K562 (cell line): Measurements from ENCODE around the gene OR52I2. TPM values are rescaled to one million over a fixed set of nuclear protein-coding genes. Genes with fewer than 3 reads are reported as not detected.
A peak's percentile ranks its signal among the peaks of the same experiment; 100 is the strongest.

Experiments used
- ATAC-seq: fragments of 200-7000 bp; cut with Tn5 transposase; 3 replicates; pipeline ENCODE4 v1.9.1; 2020; ENCODE audit warnings: moderate library complexity
- BruUV-seq: library from RNA; stranded (reverse); fragments of 400-500 nt; replicated peaks from 2 replicates; lab custom pipeline; 2021; lab: Mats Ljungman, UMichigan
- CTCF ChIA-PET: fragments of 300-600 bp; formaldehyde crosslinking; extraction: SDS; loops from one replicate; lab custom pipeline; 2021; ENCODE audit warnings: low intra/inter-chr PET ratio; lab: Yijun Ruan, JAX
- POLR2A ChIA-PET: fragments of 300-600, 350-650 bp; sonication (Branson Sonifier 250); formaldehyde crosslinking; extraction: SDS; loops from one replicate; lab custom pipeline; 2021; ENCODE audit warnings: antibody characterized with exemption, inconsistent platforms; lab: Yijun Ruan, JAX
- DNase-seq, 4 experiments: peaks; one replicate each; pipeline versions ENCODE4 v3.0.0 to v3.0.0-alpha.2; 2011 to 2018; ENCODE audit warnings: low spot score in 3 of 4, mixed read lengths in 3 of 4; ENCODE audit errors: extremely low read depth in 1 of 4
- FAIRE-seq: peaks from 2 replicates; lab custom pipeline; 2011; peaks lifted over from hg19 to GRCh38; lab: Jason Lieb, UNC
- H2AFZ ChIP-seq: 2 replicates; pipeline ENCODE4 v1.6.0; 2011; ENCODE audit warnings: low read depth, low read length, control low read depth, inconsistent platforms
- H3K27ac ChIP-seq: fragments of 200-600 bp; 3 replicates; pipeline ENCODE4 v1.8.0; 2011; ENCODE audit warnings: low read depth, mild to moderate bottlenecking, control low read depth, inconsistent platforms, low read length, moderate library complexity, mixed read lengths; ENCODE audit errors: extremely low read depth
- H3K27me3 ChIP-seq, 2 experiments: fragments of 300-600 bp in 1 of 2; 2 replicates in 1 of 2; 3 replicates in 1 of 2; pipeline versions ENCODE4 v1.6.0 to v1.8.0; 2011; ENCODE audit warnings: inconsistent platforms in 2 of 2, low read length in 2 of 2, mild to moderate bottlenecking in 1 of 2, mixed read lengths in 1 of 2, moderate library complexity in 1 of 2; ENCODE audit not compliant: control insufficient read depth in 2 of 2, insufficient read depth in 2 of 2
- H3K36me3 ChIP-seq: fragments of 300-600 bp; 3 replicates; pipeline ENCODE4 v1.8.0; 2011; ENCODE audit warnings: mild to moderate bottlenecking, low read length, inconsistent platforms; ENCODE audit not compliant: control insufficient read depth, insufficient read depth
- H3K4me1 ChIP-seq, 2 experiments: fragments of 200-600 bp in 1 of 2; replicated peaks in 1 of 2; 2 replicates in 1 of 2; 3 replicates in 1 of 2; pipeline versions ENCODE4 v1.5.1 to v1.8.0; 2011; ENCODE audit warnings: inconsistent platforms in 2 of 2, low read length in 2 of 2, mild to moderate bottlenecking in 1 of 2, mixed read lengths in 1 of 2, moderate library complexity in 1 of 2; ENCODE audit not compliant: control insufficient read depth in 2 of 2, insufficient read depth in 2 of 2
- H3K4me2 ChIP-seq: 2 replicates; pipeline ENCODE4 v1.6.1; 2011; ENCODE audit warnings: low read length, control low read depth, inconsistent platforms, mixed read lengths; ENCODE audit not compliant: insufficient read depth
- H3K4me3 ChIP-seq: fragments of 200-600 bp; sonication (generic), shearing (Covaris generic); 2 replicates; pipeline ENCODE4 v1.5.1; 2016; ENCODE audit warnings: control low read depth, inconsistent platforms
- H3K79me2 ChIP-seq: fragments of 200-600 bp; 3 replicates; pipeline ENCODE4 v1.8.0; 2011; ENCODE audit warnings: low read length, inconsistent platforms; ENCODE audit not compliant: control insufficient read depth, insufficient read depth
- H3K9ac ChIP-seq, 2 experiments: 2 replicates each; pipeline versions ENCODE4 v1.6.0 to v1.6.1; 2011; ENCODE audit warnings: low read depth in 2 of 2, low read length in 2 of 2, control low read depth in 1 of 2, inconsistent platforms in 1 of 2, mild to moderate bottlenecking in 1 of 2, mixed read lengths in 1 of 2; ENCODE audit not compliant: insufficient read depth in 1 of 2
- H3K9me1 ChIP-seq: one replicate; pipeline ENCODE4 v1.6.0; 2011; ENCODE audit warnings: inconsistent platforms, mild to moderate bottlenecking, low read length, moderate library complexity; ENCODE audit not compliant: control insufficient read depth, insufficient read depth
- H3K9me3 ChIP-seq: replicated peaks from 2 replicates; pipeline ENCODE4 v1.5.1; 2011; ENCODE audit warnings: low read depth, low read length, inconsistent platforms; ENCODE audit not compliant: control insufficient read depth, insufficient read depth
- H4K20me1 ChIP-seq: replicated peaks from 2 replicates; pipeline ENCODE4 v1.6.1; 2011; ENCODE audit warnings: low read length, inconsistent platforms, mixed read lengths; ENCODE audit not compliant: control insufficient read depth, insufficient read depth
- NCOA4 ChIP-seq: fragments of 450-650 bp; IDR thresholded peaks from 2 replicates; pipeline ENCODE4 v1.6.1; 2018; ENCODE audit warnings: mild to moderate bottlenecking; ENCODE audit not compliant: partially characterized antibody
- SPI1 ChIP-seq: IDR thresholded peaks from 2 replicates; pipeline ENCODE4 v1.6.1; 2011; ENCODE audit warnings: low read depth, low read length, control low read depth, borderline replicate concordance
- WGBS: fragments of 100-300 bp; shearing (Covaris generic); methylation state at CpG from one replicate; pipeline ENCODE4 v1.1.6; 2016; ENCODE audit warnings: low coverage, mixed read lengths; ENCODE audit not compliant: insufficient coverage; ENCODE audit errors: missing lambda C conversion rate; 5-methylcytosine and 5-hydroxymethylcytosine counted together
- in situ Hi-C: fragments of 300-500 bp; cut with MboI; formaldehyde crosslinking; loops from 4 replicates; pipeline ENCODE4 v1.15.0; 2018; ENCODE audit warnings: inconsistent platforms, mixed read lengths
- intact Hi-C: fragments of 100-400 bp; cut with micrococcal nuclease; formaldehyde crosslinking; loops from 2 replicates; pipeline ENCODE4 v1.14.2; 2022
- polyA plus RNA-seq, 8 experiments: library from polyadenylated mRNA; depleted of rRNA in 4 of 8; stranded (reverse) in 5 of 8; unstranded in 3 of 8; fragments of >200 nt; fragmentation: Nextera tagmentation in 2 of 8; fragmentation: Illumina TruSeq in 1 of 8; extraction: Ambion mirVana in 2 of 8; extraction: Trizol in 1 of 8; gene quantifications; 2 replicates each; pipeline versions ENCODE4 v1.2.1 to v1.2.3, GENCODE V29; 2011 to 2014; ENCODE audit warnings: inconsistent platforms in 1 of 8, missing spikeins in 1 of 8
- total RNA-seq, 7 experiments: library from RNA; depleted of rRNA in 6 of 7; stranded (reverse); fragments of >200 nt in 6 of 7; fragmentation: Illumina TruSeq in 2 of 7; extraction: Trizol in 2 of 7; gene quantifications; 2 replicates each; pipeline versions ENCODE4 v1.2.1 to v1.2.3, GENCODE V29; 2011 to 2021; ENCODE audit warnings: low replicate concordance in 1 of 7
- TF ChIP-seq, protein P1 (sequence below): sonication (generic); formaldehyde crosslinking; IDR thresholded peaks from 2 replicates; pipeline ENCODE4 v1.8.1; 2023; ENCODE audit warnings: mild to moderate bottlenecking, missing genetic modification reagents
- TF ChIP-seq, protein P2 (sequence below): fragments of 250-450 bp; sonication (Bioruptor Pico); IDR thresholded peaks from 2 replicates; pipeline ENCODE4 v1.8.0; 2022; ENCODE audit warnings: inconsistent platforms

OR52I2 gene
- total and polyA plus RNA-seq, 9 of the 15 experiments (the other 6 are each of a cell fraction or from before 2014, with no cell fraction given), result not detected

DNA sequence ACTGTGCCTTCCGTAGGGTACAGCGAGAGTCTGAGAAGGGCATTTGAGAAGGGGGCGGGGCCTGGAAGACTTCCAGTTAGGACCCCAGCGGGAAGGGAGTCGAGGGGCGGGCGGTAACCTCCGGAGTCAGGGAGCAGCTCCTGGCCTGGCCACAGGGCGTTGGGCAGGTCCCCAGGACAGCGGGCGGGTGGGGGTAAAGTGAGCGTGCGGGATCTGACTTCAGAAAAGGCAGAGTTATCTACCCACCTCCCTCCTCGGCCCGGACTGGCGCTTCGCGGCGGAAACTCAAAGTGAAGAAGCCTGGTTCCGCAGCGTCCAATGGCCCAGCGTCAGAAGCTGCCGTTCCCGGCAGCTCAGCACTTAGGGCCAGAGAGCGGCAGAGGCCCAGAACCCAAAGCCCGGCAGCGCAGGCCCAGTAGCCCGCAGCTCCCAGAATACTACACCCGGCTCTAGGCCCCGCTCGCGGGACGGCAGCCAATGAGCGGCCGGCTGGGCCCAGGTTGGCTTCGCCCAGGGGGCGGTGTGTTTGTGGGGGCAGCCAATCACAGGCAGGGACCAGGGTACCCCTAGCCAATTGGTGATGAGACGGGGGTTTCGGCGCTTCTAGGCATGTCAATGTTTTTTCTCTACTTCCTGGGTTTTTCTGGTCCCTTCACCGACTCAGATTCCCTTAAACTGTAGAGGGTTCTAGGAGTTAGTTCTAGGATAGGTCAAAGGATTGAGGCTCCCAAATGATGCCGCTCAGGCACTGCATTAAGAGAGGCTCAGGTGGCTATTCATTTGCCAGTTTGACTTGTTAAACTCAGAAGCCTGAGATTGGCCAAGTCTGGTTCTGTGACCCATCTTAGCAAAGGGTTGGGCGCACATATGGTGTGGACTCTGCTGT is 26.5 kb downstream of the OR52I2 start, which contains the start of gene TRIM68 (continued):
- TF ChIP-seq, protein P1, sequence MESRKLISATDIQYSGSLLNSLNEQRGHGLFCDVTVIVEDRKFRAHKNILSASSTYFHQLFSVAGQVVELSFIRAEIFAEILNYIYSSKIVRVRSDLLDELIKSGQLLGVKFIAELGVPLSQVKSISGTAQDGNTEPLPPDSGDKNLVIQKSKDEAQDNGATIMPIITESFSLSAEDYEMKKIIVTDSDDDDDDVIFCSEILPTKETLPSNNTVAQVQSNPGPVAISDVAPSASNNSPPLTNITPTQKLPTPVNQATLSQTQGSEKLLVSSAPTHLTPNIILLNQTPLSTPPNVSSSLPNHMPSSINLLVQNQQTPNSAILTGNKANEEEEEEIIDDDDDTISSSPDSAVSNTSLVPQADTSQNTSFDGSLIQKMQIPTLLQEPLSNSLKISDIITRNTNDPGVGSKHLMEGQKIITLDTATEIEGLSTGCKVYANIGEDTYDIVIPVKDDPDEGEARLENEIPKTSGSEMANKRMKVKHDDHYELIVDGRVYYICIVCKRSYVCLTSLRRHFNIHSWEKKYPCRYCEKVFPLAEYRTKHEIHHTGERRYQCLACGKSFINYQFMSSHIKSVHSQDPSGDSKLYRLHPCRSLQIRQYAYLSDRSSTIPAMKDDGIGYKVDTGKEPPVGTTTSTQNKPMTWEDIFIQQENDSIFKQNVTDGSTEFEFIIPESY (CRISPR knock-in tag), result peak; percentile 24; the same call in 1 of the 2 replicates
- TF ChIP-seq, protein P2, sequence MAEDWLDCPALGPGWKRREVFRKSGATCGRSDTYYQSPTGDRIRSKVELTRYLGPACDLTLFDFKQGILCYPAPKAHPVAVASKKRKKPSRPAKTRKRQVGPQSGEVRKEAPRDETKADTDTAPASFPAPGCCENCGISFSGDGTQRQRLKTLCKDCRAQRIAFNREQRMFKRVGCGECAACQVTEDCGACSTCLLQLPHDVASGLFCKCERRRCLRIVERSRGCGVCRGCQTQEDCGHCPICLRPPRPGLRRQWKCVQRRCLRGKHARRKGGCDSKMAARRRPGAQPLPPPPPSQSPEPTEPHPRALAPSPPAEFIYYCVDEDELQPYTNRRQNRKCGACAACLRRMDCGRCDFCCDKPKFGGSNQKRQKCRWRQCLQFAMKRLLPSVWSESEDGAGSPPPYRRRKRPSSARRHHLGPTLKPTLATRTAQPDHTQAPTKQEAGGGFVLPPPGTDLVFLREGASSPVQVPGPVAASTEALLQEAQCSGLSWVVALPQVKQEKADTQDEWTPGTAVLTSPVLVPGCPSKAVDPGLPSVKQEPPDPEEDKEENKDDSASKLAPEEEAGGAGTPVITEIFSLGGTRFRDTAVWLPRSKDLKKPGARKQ (CRISPR knock-in tag), result no peak

DNA sequence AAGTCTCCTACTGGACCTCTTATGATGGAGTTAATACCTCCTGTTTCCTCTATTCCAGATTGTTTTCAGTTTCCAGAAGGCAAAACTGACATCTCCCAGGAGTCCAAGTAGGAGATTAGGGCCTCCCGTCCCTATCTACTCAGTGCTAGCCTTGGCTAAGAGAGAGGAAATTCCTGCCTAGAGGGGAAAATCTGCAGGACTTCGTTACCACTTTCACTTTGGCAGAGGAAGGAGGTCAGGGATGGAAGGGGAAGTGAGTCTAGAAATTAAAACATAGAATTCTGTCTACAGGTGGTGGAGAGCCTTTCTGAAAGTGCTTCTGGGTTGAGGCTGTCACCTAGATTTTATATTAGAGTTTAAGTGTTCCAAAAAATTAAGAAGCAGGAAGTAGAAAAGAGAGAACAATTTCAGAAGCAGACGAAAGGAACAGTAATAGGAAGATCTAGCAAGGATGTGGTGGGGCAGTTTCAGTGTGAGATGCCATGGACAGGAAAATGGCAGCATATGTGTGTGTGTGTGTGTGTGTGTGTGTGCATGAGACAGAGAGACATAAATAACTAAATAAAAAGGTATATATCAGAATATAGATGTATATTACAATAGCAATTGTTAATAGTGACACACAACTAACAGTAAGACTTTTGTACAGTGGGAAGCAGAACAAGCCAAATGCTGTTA is 28.9 kb downstream of the OR52I2 start:
- H3K9me1 ChIP-seq, result no peaks in the 10 kb centered on the region
- ATAC-seq (no peak), DNase-seq (no peak), FAIRE-seq (no peak)
- H3K9me3 ChIP-seq, result no peaks in the 10 kb centered on the region
- intact Hi-C loops, result no loop called here
- no peaks in the 10 kb centered on the region for H3K36me3 ChIP-seq
- no TSS peak for BruUV-seq
- H3K27ac ChIP-seq, result no peak overlapping the region
- H3K4me2 ChIP-seq, result peak overlapping the region; percentile 50
- H4K20me1 ChIP-seq, result no peaks in the 10 kb centered on the region
- peaks cover 11% of the 10 kb centered on the region; the same call in 2 of the 3 replicates for H3K79me2 ChIP-seq
- H2AFZ ChIP-seq, result peak overlapping the region; percentile 76
- CTCF ChIA-PET, result no interaction called here
- H3K4me1 ChIP-seq, result peaks cover 9 to 14% of the 10 kb centered on the region in 2 experiments; a peak in 3 of 5 replicates
- in situ Hi-C loops, result no loop called here
- WGBS, result 8% methylated on average over 3 of the region's 3 CpGs
- H3K27me3 ChIP-seq, result no peaks in the 10 kb centered on the region
- no peak overlapping the region for H3K4me3 ChIP-seq
- TF ChIP-seq SPI1 (peak; percentile 17; the same call in 1 of the 2 replicates), NCOA4 (no peak)
- no peak overlapping the region for H3K9ac ChIP-seq
- POLR2A ChIA-PET, result no interaction called here
